Tibial nerve (tissue), 4 donors: ENCODE data around the gene RFNG.

ENCODE experiments used
- EP300 ChIP-seq, 2 donors: sonication (generic); formaldehyde crosslinking; IDR thresholded peaks; one replicate each; pipeline ENCODE4 v1.6.1; 2017; ENCODE audit warnings: antibody characterized with exemption in 2 of 2, mild to moderate bottlenecking in 1 of 2
- POLR2A ChIP-seq, 2 donors: fragments of 450-650 bp; IDR thresholded peaks; one replicate each; pipeline ENCODE4 v1.6.1; 2017; ENCODE audit warnings: antibody characterized with exemption in 2 of 2, mild to moderate bottlenecking in 2 of 2, moderate library complexity in 2 of 2
- TF ChIP-seq, protein P1 (sequence below), 5 experiments: fragments of 200-600 bp in 3 of 5; fragments of 450-650 bp in 2 of 5; sonication (generic) in 3 of 5; IDR thresholded peaks; one replicate each; pipeline ENCODE4 v1.5.1; 2016 to 2019; ENCODE audit warnings: antibody characterized with exemption in 5 of 5, mild to moderate bottlenecking in 3 of 5, moderate library complexity in 2 of 5

DNA sequence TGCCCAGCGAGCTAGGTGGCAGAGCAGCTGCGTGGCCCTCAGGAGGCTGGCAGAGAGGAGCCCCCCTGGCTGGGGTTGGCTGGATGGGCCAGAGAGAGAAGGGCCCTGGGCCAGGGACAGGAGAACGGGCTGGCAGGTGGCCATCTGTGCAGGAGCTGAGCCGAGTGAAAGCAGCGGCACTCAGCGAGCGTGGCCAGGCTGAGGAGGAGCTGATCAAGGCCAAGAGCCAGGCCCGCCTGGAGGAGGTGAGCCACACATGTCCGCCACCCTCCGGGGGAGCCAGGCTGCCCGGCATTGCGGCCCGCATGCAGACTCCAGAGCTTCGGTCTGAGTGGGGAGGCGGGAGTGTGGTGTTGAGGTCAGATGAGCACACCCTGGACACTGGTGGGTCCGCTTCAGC lies 22.2 kb downstream of the RFNG start:
- TF ChIP-seq, protein P1, sequence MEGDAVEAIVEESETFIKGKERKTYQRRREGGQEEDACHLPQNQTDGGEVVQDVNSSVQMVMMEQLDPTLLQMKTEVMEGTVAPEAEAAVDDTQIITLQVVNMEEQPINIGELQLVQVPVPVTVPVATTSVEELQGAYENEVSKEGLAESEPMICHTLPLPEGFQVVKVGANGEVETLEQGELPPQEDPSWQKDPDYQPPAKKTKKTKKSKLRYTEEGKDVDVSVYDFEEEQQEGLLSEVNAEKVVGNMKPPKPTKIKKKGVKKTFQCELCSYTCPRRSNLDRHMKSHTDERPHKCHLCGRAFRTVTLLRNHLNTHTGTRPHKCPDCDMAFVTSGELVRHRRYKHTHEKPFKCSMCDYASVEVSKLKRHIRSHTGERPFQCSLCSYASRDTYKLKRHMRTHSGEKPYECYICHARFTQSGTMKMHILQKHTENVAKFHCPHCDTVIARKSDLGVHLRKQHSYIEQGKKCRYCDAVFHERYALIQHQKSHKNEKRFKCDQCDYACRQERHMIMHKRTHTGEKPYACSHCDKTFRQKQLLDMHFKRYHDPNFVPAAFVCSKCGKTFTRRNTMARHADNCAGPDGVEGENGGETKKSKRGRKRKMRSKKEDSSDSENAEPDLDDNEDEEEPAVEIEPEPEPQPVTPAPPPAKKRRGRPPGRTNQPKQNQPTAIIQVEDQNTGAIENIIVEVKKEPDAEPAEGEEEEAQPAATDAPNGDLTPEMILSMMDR (IDR thresholded peaks at IDR 0.05): no peak
- TF ChIP-seq POLR2A (IDR thresholded peaks at IDR 0.05): no peak
- TF ChIP-seq EP300 (IDR thresholded peaks at IDR 0.05): no peak
